ENCODE results near the gene CLTCL1.

- TF ChIP-seq, protein P1, sequence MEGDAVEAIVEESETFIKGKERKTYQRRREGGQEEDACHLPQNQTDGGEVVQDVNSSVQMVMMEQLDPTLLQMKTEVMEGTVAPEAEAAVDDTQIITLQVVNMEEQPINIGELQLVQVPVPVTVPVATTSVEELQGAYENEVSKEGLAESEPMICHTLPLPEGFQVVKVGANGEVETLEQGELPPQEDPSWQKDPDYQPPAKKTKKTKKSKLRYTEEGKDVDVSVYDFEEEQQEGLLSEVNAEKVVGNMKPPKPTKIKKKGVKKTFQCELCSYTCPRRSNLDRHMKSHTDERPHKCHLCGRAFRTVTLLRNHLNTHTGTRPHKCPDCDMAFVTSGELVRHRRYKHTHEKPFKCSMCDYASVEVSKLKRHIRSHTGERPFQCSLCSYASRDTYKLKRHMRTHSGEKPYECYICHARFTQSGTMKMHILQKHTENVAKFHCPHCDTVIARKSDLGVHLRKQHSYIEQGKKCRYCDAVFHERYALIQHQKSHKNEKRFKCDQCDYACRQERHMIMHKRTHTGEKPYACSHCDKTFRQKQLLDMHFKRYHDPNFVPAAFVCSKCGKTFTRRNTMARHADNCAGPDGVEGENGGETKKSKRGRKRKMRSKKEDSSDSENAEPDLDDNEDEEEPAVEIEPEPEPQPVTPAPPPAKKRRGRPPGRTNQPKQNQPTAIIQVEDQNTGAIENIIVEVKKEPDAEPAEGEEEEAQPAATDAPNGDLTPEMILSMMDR (IDR thresholded peaks at IDR 0.05), result no peak
- no peak for TF ChIP-seq POLR2A (IDR thresholded peaks at IDR 0.05)
Observed at GRCh38 chr22:19275919-19276600, 15.5 kb downstream of the CLTCL1 start.
